ENCODE data around the gene TMEM14C.
A peak's percentile ranks its signal among the peaks of the same experiment; 100 is the strongest.

The TMEM14C gene

GRCh38 chr6:10759884-10760329 is 37.0 kb downstream of the TMEM14C start:
- no peak for DNase-seq (ENCODE audit: low spot score)

GRCh38 chr6:10763006-10763405 is 40.1 kb downstream of the TMEM14C start:
- no peak for DNase-seq (ENCODE audit: low spot score)

GRCh38 chr6:10769419-10769818 is 46.5 kb downstream of the TMEM14C start:
- DNase-seq (ENCODE audit: low spot score), result no peak

- DNase-seq (ENCODE audit: low spot score), result peak; percentile 48
Observed at GRCh38 chr6:10771371-10771894, 48.6 kb downstream of the TMEM14C start.

GRCh38 chr6:10778230-10778629 is 55.4 kb downstream of the TMEM14C start:
- no peak for DNase-seq (ENCODE audit: low spot score)

GRCh38 chr6:10779076-10779475 is 56.2 kb downstream of the TMEM14C start:
- DNase-seq (ENCODE audit: low spot score), result no peak
